Liver (tissue), 9 donors: Measurements from ENCODE around the gene MLLT3. TPM values are rescaled to one million over a fixed set of nuclear protein-coding genes. Genes with fewer than 3 reads are reported as not detected.

ENCODE experiments used
- DNase-seq: peaks from one replicate; pipeline ENCODE4 v3.0.0-alpha.2; 2017; ENCODE audit warnings: low spot score
- H3K27ac ChIP-seq, 2 donors: one replicate each; pipeline ENCODE4 v1.7.0; 2013; ENCODE audit warnings: inconsistent platforms in 2 of 2, low read length in 2 of 2, control low read depth in 1 of 2, low read depth in 1 of 2, mild to moderate bottlenecking in 1 of 2
- H3K27me3 ChIP-seq, 4 donors: one replicate each; pipeline versions ENCODE4 v1.6.1 to v1.7.0; 2013; ENCODE audit warnings: low read length in 3 of 4, inconsistent platforms in 1 of 4, mild to moderate bottlenecking in 1 of 4, moderate library complexity in 1 of 4; ENCODE audit not compliant: control insufficient read depth in 4 of 4, insufficient read depth in 4 of 4
- H3K36me3 ChIP-seq, 4 donors: one replicate each; pipeline versions ENCODE4 v1.6.1 to v1.7.0; 2013; ENCODE audit warnings: low read length in 3 of 4, mild to moderate bottlenecking in 3 of 4, low read depth in 1 of 4, moderate library complexity in 1 of 4; ENCODE audit not compliant: control insufficient read depth in 4 of 4, insufficient read depth in 3 of 4
- H3K4me1 ChIP-seq, 4 donors: one replicate each; pipeline versions ENCODE4 v1.6.1 to v1.7.0; 2013; ENCODE audit warnings: low read length in 3 of 4, mild to moderate bottlenecking in 3 of 4, moderate library complexity in 1 of 4; ENCODE audit not compliant: control insufficient read depth in 4 of 4, insufficient read depth in 4 of 4
- H3K4me3 ChIP-seq, 3 donors: one replicate each; pipeline versions ENCODE4 v1.6.1 to v1.7.0; 2013; ENCODE audit warnings: low read length in 3 of 3, control low read depth in 1 of 3, low read depth in 1 of 3, mild to moderate bottlenecking in 1 of 3
- H3K9ac ChIP-seq, 2 donors: one replicate each; pipeline ENCODE4 v1.7.0; 2013; ENCODE audit warnings: low read length in 2 of 2, mild to moderate bottlenecking in 2 of 2, moderate library complexity in 2 of 2, control low read depth in 1 of 2, low read depth in 1 of 2
- H3K9me3 ChIP-seq, 4 donors: one replicate each; pipeline versions ENCODE4 v1.6.1 to v1.7.0; 2013; ENCODE audit warnings: low read length in 3 of 4; ENCODE audit not compliant: control insufficient read depth in 4 of 4
- EGR1 ChIP-seq, 2 donors: IDR thresholded peaks; 2 replicates each; pipeline ENCODE4 v1.6.1; 2016 to 2018; ENCODE audit warnings: antibody characterized with exemption in 2 of 2, low read depth in 2 of 2
- FOXA1 ChIP-seq: IDR thresholded peaks from 2 replicates; pipeline ENCODE4 v1.6.1; 2016; ENCODE audit warnings: antibody characterized with exemption
- GABPA ChIP-seq, 2 donors: IDR thresholded peaks in 1 of 2; conservative IDR thresholded peaks in 1 of 2; 2 replicates each; pipeline ENCODE4 v1.6.1; 2016; ENCODE audit warnings: antibody characterized with exemption in 2 of 2, mild to moderate bottlenecking in 1 of 2, moderate library complexity in 1 of 2
- HNF4A ChIP-seq, 2 donors: conservative IDR thresholded peaks; 2 replicates each; pipeline ENCODE4 v1.6.1; 2016; ENCODE audit warnings: antibody characterized with exemption in 2 of 2, mild to moderate bottlenecking in 2 of 2
- HNF4G ChIP-seq: IDR thresholded peaks from 2 replicates; pipeline ENCODE4 v1.6.1; 2016; ENCODE audit warnings: antibody characterized with exemption
- JUND ChIP-seq, 2 donors: IDR thresholded peaks; 2 replicates each; pipeline ENCODE4 v1.6.1; 2016; ENCODE audit warnings: antibody characterized with exemption in 2 of 2
- NR2F2 ChIP-seq: IDR thresholded peaks from 2 replicates; pipeline ENCODE4 v1.6.1; 2016; ENCODE audit warnings: antibody characterized with exemption
- RAD21 ChIP-seq, 2 donors: IDR thresholded peaks; 2 replicates each; pipeline ENCODE4 v1.6.1; 2016; ENCODE audit warnings: antibody characterized with exemption in 2 of 2, mild to moderate bottlenecking in 2 of 2
- RXRA ChIP-seq, 2 donors: IDR thresholded peaks; 2 replicates each; pipeline ENCODE4 v1.6.1; 2017 to 2018; ENCODE audit warnings: antibody characterized with exemption in 2 of 2, mild to moderate bottlenecking in 1 of 2
- SP1 ChIP-seq: IDR thresholded peaks from 2 replicates; pipeline ENCODE4 v1.6.1; 2018; ENCODE audit warnings: antibody characterized with exemption, mild to moderate bottlenecking
- YY1 ChIP-seq: IDR thresholded peaks from 2 replicates; pipeline ENCODE4 v1.6.1; 2016; ENCODE audit warnings: antibody characterized with exemption, mild to moderate bottlenecking
- WGBS: extraction: QIAGEN DNeasy Blood & Tissue Kit; methylation state at CpG from one replicate; pipeline ENCODE4 v1.1.7; 2013; 5-methylcytosine and 5-hydroxymethylcytosine counted together
- polyA plus RNA-seq, 2 donors: library from polyadenylated mRNA; stranded (reverse) in 1 of 2; unstranded in 1 of 2; fragments of 200-250 nt in 1 of 2; fragments of >200 nt in 1 of 2; fragmentation: Nextera tagmentation in 1 of 2; extraction: Ambion mirVana in 1 of 2; gene quantifications; one replicate each; pipeline versions ENCODE4 v1.2.1 to v1.2.3, GENCODE V29; 2013 to 2015
- total RNA-seq, 2 donors: library from RNA; depleted of rRNA; stranded (reverse); fragments of >200 nt; gene quantifications; one replicate each; pipeline ENCODE4 v1.2.3, GENCODE V29; 2014
- TF ChIP-seq, protein P1 (sequence below): IDR thresholded peaks from 2 replicates; pipeline ENCODE4 v1.6.1; 2016; ENCODE audit warnings: antibody characterized with exemption
- TF ChIP-seq, protein P2 (sequence below): IDR thresholded peaks from 2 replicates; pipeline ENCODE4 v1.6.1; 2016; ENCODE audit warnings: antibody characterized with exemption
- TF ChIP-seq, protein P3 (sequence below): fragments of 150-350 bp; IDR thresholded peaks from 2 replicates; pipeline ENCODE4 v1.5.1; 2017; ENCODE audit warnings: improper control_type of control experiment, low read depth, low read length; ENCODE audit not compliant: missing input control
- TF ChIP-seq, protein P4 (sequence below): IDR thresholded peaks from 2 replicates; pipeline ENCODE4 v1.6.1; 2016; ENCODE audit warnings: antibody characterized with exemption
- TF ChIP-seq, protein P5 (sequence below): IDR thresholded peaks from 2 replicates; pipeline ENCODE4 v1.6.1; 2016; ENCODE audit warnings: antibody characterized with exemption, mild to moderate bottlenecking
- donor health status: healthy.
- donor health status: healthy.
- donor health status: healthy.
- donor health status: healthy.
- donor health status: healthy.

The MLLT3 gene
- total and polyA plus RNA-seq, 4 donors: 0.79 to 25.5 (median 1.3) TPM

DNA sequence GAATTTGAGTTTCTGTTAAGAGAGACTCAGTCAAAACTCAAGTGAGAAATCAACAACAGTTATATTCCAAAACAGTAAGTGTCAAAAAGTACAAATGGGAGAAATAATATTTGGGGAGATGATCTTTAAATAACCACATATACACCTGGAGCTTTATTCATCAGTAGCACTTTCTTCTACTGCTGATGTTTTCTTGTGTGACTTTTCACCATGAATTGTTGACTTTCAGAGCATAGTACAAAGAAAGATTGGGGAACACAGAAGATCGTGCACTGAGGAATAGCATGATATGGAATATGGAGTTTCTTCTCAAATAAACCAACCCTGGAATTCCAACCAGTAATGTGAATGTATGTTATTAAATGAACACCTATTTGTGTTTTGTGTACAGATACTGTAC, 130.7 kb downstream of the MLLT3 start:
- no peak overlapping the region for H3K4me3 ChIP-seq
- H3K27ac ChIP-seq: no peak overlapping the region
- WGBS: 74% methylated on average over 1 of the region's 1 CpG
- no peaks in the 10 kb centered on the region for H3K9me3 ChIP-seq
- no peaks in the 10 kb centered on the region for H3K27me3 ChIP-seq
- no peak overlapping the region for H3K9ac ChIP-seq
- TF ChIP-seq GABPA (IDR thresholded peaks at IDR 0.05 in 1 of 2, conservative IDR thresholded peaks at IDR 0.05 in 1 of 2) (no peak), JUND (IDR thresholded peaks at IDR 0.05) (no peak), HNF4G (no peak), FOXA1 (no peak), NR2F2 (no peak), EGR1 (IDR thresholded peaks at IDR 0.05; ENCODE audit: low read depth in 2 of 2) (no peak), HNF4A (conservative IDR thresholded peaks at IDR 0.05) (no peak), YY1 (no peak), RXRA (IDR thresholded peaks at IDR 0.05) (no peak), SP1 (no peak)
- TF ChIP-seq, protein P1, sequence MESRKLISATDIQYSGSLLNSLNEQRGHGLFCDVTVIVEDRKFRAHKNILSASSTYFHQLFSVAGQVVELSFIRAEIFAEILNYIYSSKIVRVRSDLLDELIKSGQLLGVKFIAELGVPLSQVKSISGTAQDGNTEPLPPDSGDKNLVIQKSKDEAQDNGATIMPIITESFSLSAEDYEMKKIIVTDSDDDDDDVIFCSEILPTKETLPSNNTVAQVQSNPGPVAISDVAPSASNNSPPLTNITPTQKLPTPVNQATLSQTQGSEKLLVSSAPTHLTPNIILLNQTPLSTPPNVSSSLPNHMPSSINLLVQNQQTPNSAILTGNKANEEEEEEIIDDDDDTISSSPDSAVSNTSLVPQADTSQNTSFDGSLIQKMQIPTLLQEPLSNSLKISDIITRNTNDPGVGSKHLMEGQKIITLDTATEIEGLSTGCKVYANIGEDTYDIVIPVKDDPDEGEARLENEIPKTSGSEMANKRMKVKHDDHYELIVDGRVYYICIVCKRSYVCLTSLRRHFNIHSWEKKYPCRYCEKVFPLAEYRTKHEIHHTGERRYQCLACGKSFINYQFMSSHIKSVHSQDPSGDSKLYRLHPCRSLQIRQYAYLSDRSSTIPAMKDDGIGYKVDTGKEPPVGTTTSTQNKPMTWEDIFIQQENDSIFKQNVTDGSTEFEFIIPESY: no peak
- TF ChIP-seq, protein P2, sequence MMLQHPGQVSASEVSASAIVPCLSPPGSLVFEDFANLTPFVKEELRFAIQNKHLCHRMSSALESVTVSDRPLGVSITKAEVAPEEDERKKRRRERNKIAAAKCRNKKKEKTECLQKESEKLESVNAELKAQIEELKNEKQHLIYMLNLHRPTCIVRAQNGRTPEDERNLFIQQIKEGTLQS: no peak
- TF ChIP-seq, protein P3, sequence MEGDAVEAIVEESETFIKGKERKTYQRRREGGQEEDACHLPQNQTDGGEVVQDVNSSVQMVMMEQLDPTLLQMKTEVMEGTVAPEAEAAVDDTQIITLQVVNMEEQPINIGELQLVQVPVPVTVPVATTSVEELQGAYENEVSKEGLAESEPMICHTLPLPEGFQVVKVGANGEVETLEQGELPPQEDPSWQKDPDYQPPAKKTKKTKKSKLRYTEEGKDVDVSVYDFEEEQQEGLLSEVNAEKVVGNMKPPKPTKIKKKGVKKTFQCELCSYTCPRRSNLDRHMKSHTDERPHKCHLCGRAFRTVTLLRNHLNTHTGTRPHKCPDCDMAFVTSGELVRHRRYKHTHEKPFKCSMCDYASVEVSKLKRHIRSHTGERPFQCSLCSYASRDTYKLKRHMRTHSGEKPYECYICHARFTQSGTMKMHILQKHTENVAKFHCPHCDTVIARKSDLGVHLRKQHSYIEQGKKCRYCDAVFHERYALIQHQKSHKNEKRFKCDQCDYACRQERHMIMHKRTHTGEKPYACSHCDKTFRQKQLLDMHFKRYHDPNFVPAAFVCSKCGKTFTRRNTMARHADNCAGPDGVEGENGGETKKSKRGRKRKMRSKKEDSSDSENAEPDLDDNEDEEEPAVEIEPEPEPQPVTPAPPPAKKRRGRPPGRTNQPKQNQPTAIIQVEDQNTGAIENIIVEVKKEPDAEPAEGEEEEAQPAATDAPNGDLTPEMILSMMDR: no peak
- TF ChIP-seq, protein P4, sequence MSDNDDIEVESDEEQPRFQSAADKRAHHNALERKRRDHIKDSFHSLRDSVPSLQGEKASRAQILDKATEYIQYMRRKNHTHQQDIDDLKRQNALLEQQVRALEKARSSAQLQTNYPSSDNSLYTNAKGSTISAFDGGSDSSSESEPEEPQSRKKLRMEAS: no peak
- TF ChIP-seq, protein P5, sequence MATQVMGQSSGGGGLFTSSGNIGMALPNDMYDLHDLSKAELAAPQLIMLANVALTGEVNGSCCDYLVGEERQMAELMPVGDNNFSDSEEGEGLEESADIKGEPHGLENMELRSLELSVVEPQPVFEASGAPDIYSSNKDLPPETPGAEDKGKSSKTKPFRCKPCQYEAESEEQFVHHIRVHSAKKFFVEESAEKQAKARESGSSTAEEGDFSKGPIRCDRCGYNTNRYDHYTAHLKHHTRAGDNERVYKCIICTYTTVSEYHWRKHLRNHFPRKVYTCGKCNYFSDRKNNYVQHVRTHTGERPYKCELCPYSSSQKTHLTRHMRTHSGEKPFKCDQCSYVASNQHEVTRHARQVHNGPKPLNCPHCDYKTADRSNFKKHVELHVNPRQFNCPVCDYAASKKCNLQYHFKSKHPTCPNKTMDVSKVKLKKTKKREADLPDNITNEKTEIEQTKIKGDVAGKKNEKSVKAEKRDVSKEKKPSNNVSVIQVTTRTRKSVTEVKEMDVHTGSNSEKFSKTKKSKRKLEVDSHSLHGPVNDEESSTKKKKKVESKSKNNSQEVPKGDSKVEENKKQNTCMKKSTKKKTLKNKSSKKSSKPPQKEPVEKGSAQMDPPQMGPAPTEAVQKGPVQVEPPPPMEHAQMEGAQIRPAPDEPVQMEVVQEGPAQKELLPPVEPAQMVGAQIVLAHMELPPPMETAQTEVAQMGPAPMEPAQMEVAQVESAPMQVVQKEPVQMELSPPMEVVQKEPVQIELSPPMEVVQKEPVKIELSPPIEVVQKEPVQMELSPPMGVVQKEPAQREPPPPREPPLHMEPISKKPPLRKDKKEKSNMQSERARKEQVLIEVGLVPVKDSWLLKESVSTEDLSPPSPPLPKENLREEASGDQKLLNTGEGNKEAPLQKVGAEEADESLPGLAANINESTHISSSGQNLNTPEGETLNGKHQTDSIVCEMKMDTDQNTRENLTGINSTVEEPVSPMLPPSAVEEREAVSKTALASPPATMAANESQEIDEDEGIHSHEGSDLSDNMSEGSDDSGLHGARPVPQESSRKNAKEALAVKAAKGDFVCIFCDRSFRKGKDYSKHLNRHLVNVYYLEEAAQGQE: no peak
- no peaks in the 10 kb centered on the region for H3K36me3 ChIP-seq
- DNase-seq: no peak
- H3K4me1 ChIP-seq: no peaks in the 10 kb centered on the region

DNA sequence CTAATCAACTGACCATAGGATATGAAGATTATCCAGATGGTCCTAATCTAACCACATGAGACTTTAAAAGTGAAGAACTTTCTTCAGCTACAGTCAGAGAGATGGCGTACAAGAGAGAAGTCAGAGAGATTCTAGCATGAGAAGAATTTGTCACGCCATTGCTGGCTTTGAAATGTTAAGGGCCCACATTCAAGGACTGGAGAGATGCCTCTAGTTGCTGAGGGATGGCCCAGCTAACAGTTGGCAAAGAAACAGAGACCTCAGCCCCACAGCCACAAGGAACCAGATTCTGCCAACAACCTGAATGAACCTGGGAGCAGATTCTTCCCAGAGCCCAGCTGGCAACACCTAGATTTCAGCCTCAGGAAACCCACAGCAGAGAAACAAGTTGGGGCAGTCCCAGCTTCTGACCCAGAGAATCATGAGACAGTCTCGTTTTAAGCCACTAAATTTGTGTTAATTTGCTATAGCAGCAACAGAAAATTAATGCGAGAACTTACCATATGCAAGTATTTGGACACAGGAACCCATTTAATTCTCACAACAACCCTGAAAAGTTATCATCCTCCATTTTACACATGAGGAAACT, 132.0 kb downstream of the MLLT3 start:
- no peak for DNase-seq
- H3K4me1 ChIP-seq: no peaks in the 10 kb centered on the region
- no peak overlapping the region for H3K9ac ChIP-seq
- no peaks in the 10 kb centered on the region for H3K27me3 ChIP-seq
- TF ChIP-seq HNF4G (no peak), RAD21 (IDR thresholded peaks at IDR 0.05) (no peak), JUND (IDR thresholded peaks at IDR 0.05) (no peak)
- H3K4me3 ChIP-seq: no peak overlapping the region
- 81% methylated on average over 4 of the region's 4 CpGs for WGBS
- no peaks in the 10 kb centered on the region for H3K36me3 ChIP-seq
- no peaks in the 10 kb centered on the region for H3K9me3 ChIP-seq
- no peak overlapping the region for H3K27ac ChIP-seq
